HEK293 (cell line): ENCODE results near the gene OR5D13.

Experiments used
- CTCF ChIA-PET: fragments of 350-600 bp; formaldehyde crosslinking; extraction: SDS; loops from one replicate; lab custom pipeline; 2021; ENCODE audit warnings: antibody characterized with exemption; lab: Yijun Ruan, JAX
- POLR2A ChIA-PET: fragments of 300-600 bp; formaldehyde crosslinking; extraction: SDS; loops from one replicate; lab custom pipeline; 2020; ENCODE audit warnings: antibody characterized with exemption, inconsistent platforms; lab: Yijun Ruan, JAX
- H3K27ac ChIP-seq: fragments of 200-500 bp; sonication (Bioruptor generic); 2 replicates; pipeline ENCODE4 v1.5.1; 2014; ENCODE audit warnings: low read depth, low read length, control low read depth, inconsistent platforms; ENCODE audit errors: extremely low read depth
- H3K36me3 ChIP-seq, 2 experiments: fragments of 200-500 bp in 1 of 2; sonication (Bioruptor generic) in 1 of 2; 1 replicate in 1 of 2; 2 replicates in 1 of 2; pipeline ENCODE4 v1.5.1; 2014 to 2017; ENCODE audit warnings: inconsistent platforms in 2 of 2, low read length in 2 of 2; ENCODE audit not compliant: control insufficient read depth in 2 of 2, insufficient read depth in 1 of 2
- H3K4me1 ChIP-seq: fragments of 200-500 bp; sonication (Bioruptor generic); 2 replicates; pipeline ENCODE4 v1.5.1; 2014; ENCODE audit warnings: mild to moderate bottlenecking, low read length, inconsistent platforms; ENCODE audit not compliant: control insufficient read depth, insufficient read depth
- H3K4me3 ChIP-seq: 2 replicates; pipeline ENCODE4 v1.5.1; 2011; ENCODE audit warnings: low read depth, mild to moderate bottlenecking, control low read depth, low read length, moderate library complexity
- H3K9me3 ChIP-seq: fragments of 200-500 bp; sonication (Bioruptor generic); 2 replicates; pipeline ENCODE4 v1.5.1; 2014; ENCODE audit warnings: low read depth, low read length, inconsistent platforms; ENCODE audit not compliant: control insufficient read depth, insufficient read depth
- PATZ1 ChIP-seq: fragments of 450-650 bp; formaldehyde crosslinking; IDR thresholded peaks from 2 replicates; pipeline ENCODE4 v1.5.1; 2016; ENCODE audit warnings: missing biosample characterization, missing genetic modification characterization
- PRDM10 ChIP-seq: fragments of 450-650 bp; formaldehyde crosslinking; IDR thresholded peaks from 2 replicates; pipeline ENCODE4 v1.5.1; 2016; ENCODE audit warnings: missing biosample characterization, missing genetic modification characterization
- SETDB1 ChIP-seq: IDR thresholded peaks from one replicate; pipeline ENCODE4 v1.6.1; 2017; ENCODE audit warnings: mild to moderate bottlenecking, low read length, moderate library complexity, mixed read lengths; ENCODE audit not compliant: insufficient read length
- SP7 ChIP-seq: fragments of 450-650 bp; formaldehyde crosslinking; IDR thresholded peaks from 2 replicates; pipeline ENCODE4 v1.5.1; 2016; ENCODE audit warnings: missing biosample characterization, missing genetic modification characterization
- WT1 ChIP-seq: fragments of 450-650 bp; formaldehyde crosslinking; IDR thresholded peaks from 2 replicates; pipeline ENCODE4 v1.5.1; 2016; ENCODE audit warnings: missing biosample characterization, missing genetic modification characterization
- ZBTB10 ChIP-seq: fragments of 450-650 bp; formaldehyde crosslinking; IDR thresholded peaks from 2 replicates; pipeline ENCODE4 v1.5.1; 2016; ENCODE audit warnings: missing biosample characterization, missing genetic modification characterization
- ZBTB21 ChIP-seq: fragments of 450-650 bp; formaldehyde crosslinking; IDR thresholded peaks from 2 replicates; pipeline ENCODE4 v1.5.1; 2017; ENCODE audit warnings: missing biosample characterization, missing genetic modification characterization
- ZBTB26 ChIP-seq: fragments of 450-650 bp; formaldehyde crosslinking; optimal IDR thresholded peaks from 2 replicates; pipeline ENCODE3; 2016; ENCODE audit warnings: missing biosample characterization, mild to moderate bottlenecking, missing genetic modification characterization
- ZBTB7A ChIP-seq: fragments of 450-650 bp; formaldehyde crosslinking; IDR thresholded peaks from 2 replicates; pipeline ENCODE4 v1.5.1; 2016; ENCODE audit warnings: low read depth, missing biosample characterization, missing genetic modification characterization
- ZNF174 ChIP-seq: fragments of 450-650 bp; formaldehyde crosslinking; IDR thresholded peaks from 2 replicates; pipeline ENCODE4 v1.5.0; 2017; ENCODE audit warnings: missing biosample characterization, mild to moderate bottlenecking, missing genetic modification characterization
- ZNF266 ChIP-seq: fragments of 450-650 bp; formaldehyde crosslinking; IDR thresholded peaks from 2 replicates; pipeline ENCODE4 v1.5.1; 2016; ENCODE audit warnings: missing biosample characterization, missing genetic modification characterization, low read depth
- ZNF335 ChIP-seq: fragments of 450-650 bp; formaldehyde crosslinking; conservative IDR thresholded peaks from 2 replicates; pipeline ENCODE4 v1.5.1; 2016; ENCODE audit warnings: missing biosample characterization, missing genetic modification characterization
- ZNF350 ChIP-seq: fragments of 450-650 bp; formaldehyde crosslinking; IDR thresholded peaks from 2 replicates; pipeline ENCODE4 v1.5.0; 2017; ENCODE audit warnings: missing biosample characterization, mild to moderate bottlenecking, missing genetic modification characterization
- ZNF366 ChIP-seq: fragments of 450-650 bp; formaldehyde crosslinking; conservative IDR thresholded peaks from 2 replicates; pipeline ENCODE4 v1.5.1; 2016; ENCODE audit warnings: missing biosample characterization, missing genetic modification characterization
- ZNF404 ChIP-seq: fragments of 450-650 bp; formaldehyde crosslinking; IDR thresholded peaks from 2 replicates; pipeline ENCODE4 v1.5.1; 2017; ENCODE audit warnings: missing biosample characterization, missing genetic modification characterization
- ZNF560 ChIP-seq: fragments of 450-650 bp; formaldehyde crosslinking; IDR thresholded peaks from 2 replicates; pipeline ENCODE4 v1.5.1; 2017; ENCODE audit warnings: missing biosample characterization, missing genetic modification characterization, borderline replicate concordance

OR5D13 gene

GRCh38 chr11:55811067-55811466 is 37.8 kb downstream of the OR5D13 start, which contains the start of gene OR5L1:
TSS of gene OR5L1 (plus strand) at chr11:55811367. CDS start at chr11:55811467, 100 bp downstream.
- Histone ChIP-seq H3K4me1 (no peaks in the 10 kb centered on the region), H3K4me3 (no peak within 1 kb of the TSS), H3K9me3 (no peaks in the 10 kb centered on the region), H3K27ac (no peak within 1 kb of the TSS), H3K36me3 (no peaks in the 10 kb centered on the region)
- ChIA-PET CTCF (no interaction called here), POLR2A (no interaction called here)
- TF ChIP-seq PATZ1 (tag by site-specific recombination) (no peak), ZBTB26 (tag by site-specific recombination) (no peak), ZBTB7A (tag by site-specific recombination) (no peak), ZNF404 (tag by site-specific recombination) (no peak), ZNF335 (tag by site-specific recombination) (no peak), SP7 (tag by site-specific recombination) (no peak), ZNF366 (tag by site-specific recombination) (no peak), WT1 (tag by site-specific recombination) (no peak), ZNF174 (tag by site-specific recombination) (no peak), ZNF350 (tag by site-specific recombination) (no peak), ZBTB10 (tag by site-specific recombination) (no peak)

- CTCF ChIA-PET: no interaction called here
- H3K27ac ChIP-seq: no peak within 1 kb of the TSS
- no peaks in the 10 kb centered on the region for H3K36me3 ChIP-seq
- no peak within 1 kb of the TSS for H3K4me3 ChIP-seq
- H3K9me3 ChIP-seq: no peaks in the 10 kb centered on the region
- TF ChIP-seq SETDB1 (no peak), ZNF404 (tag by site-specific recombination) (no peak), ZNF266 (no peak), ZBTB21 (no peak), ZNF560 (tag by site-specific recombination) (no peak), PRDM10 (tag by site-specific recombination) (no peak)
- H3K4me1 ChIP-seq: no peaks in the 10 kb centered on the region
- POLR2A ChIA-PET: no interaction called here
Measured at GRCh38 chr11:55819330-55819729, 46.1 kb downstream of the OR5D13 start, which contains the start of gene OR5D18. TSS of gene OR5D18 (plus strand) at chr11:55819630. CDS start at chr11:55819630, 0 bp downstream.
